Tibial nerve (tissue), 4 donors: ENCODE results near the gene BTN1A1. TPM values are rescaled to one million over a fixed set of nuclear protein-coding genes. Genes with fewer than 3 reads are reported as not detected.
A peak's percentile ranks its signal among the peaks of the same experiment; 100 is the strongest.

Experiments
- DNase-seq, 2 donors: peaks; one replicate each; pipeline ENCODE4 v3.0.0-alpha.2; 2019; ENCODE audit warnings: low spot score in 2 of 2
- H3K27ac ChIP-seq, 4 donors: fragments of 200-600 bp; sonication (generic) in 3 of 4; one replicate each; pipeline ENCODE4 v1.5.1; 2017 to 2019; ENCODE audit warnings: mild to moderate bottlenecking in 1 of 4
- H3K27me3 ChIP-seq, 2 donors: fragments of 200-600 bp; sonication (generic) in 1 of 2; one replicate each; pipeline versions ENCODE4 v1.5.1 to v1.6.0; 2017 to 2019
- H3K36me3 ChIP-seq, 3 donors: fragments of 200-600 bp; sonication (generic); one replicate each; pipeline ENCODE4 v1.5.1; 2018 to 2019
- H3K4me1 ChIP-seq, 4 donors: fragments of 200-600 bp; sonication (generic) in 3 of 4; one replicate each; pipeline ENCODE4 v1.5.1; 2017 to 2019
- H3K4me3 ChIP-seq, 4 donors: fragments of 200-600 bp; sonication (generic) in 3 of 4; one replicate each; pipeline ENCODE4 v1.5.1; 2017 to 2019; ENCODE audit warnings: mild to moderate bottlenecking in 1 of 4, moderate library complexity in 1 of 4
- H3K9me3 ChIP-seq, 4 donors: fragments of 200-600 bp; sonication (generic) in 3 of 4; one replicate each; pipeline ENCODE4 v1.5.1; 2017 to 2019
- CTCF ChIP-seq, 5 experiments: fragments of 200-600 bp in 3 of 5; fragments of 450-650 bp in 2 of 5; sonication (generic) in 3 of 5; IDR thresholded peaks; one replicate each; pipeline ENCODE4 v1.5.1; 2016 to 2019; ENCODE audit warnings: antibody characterized with exemption in 5 of 5, mild to moderate bottlenecking in 3 of 5, moderate library complexity in 2 of 5
- EP300 ChIP-seq, 2 donors: sonication (generic); formaldehyde crosslinking; IDR thresholded peaks; one replicate each; pipeline ENCODE4 v1.6.1; 2017; ENCODE audit warnings: antibody characterized with exemption in 2 of 2, mild to moderate bottlenecking in 1 of 2
- POLR2A ChIP-seq, 2 donors: fragments of 450-650 bp; IDR thresholded peaks; one replicate each; pipeline ENCODE4 v1.6.1; 2017; ENCODE audit warnings: antibody characterized with exemption in 2 of 2, mild to moderate bottlenecking in 2 of 2, moderate library complexity in 2 of 2
- WGBS, 2 donors: methylation state at CpG; one replicate each; pipeline ENCODE4 v1.1.5; 2018; 5-methylcytosine and 5-hydroxymethylcytosine counted together
- total RNA-seq, 4 donors: library from RNA; depleted of rRNA; stranded (reverse); fragments of >200 nt; gene quantifications; one replicate each; pipeline ENCODE4 v1.1.0, GENCODE V29; 2016

The BTN1A1 gene
- total RNA-seq, 4 donors from 2014 or later = not detected

- WGBS, 2 donors = 1% methylated on average over 19 of the region's 19 CpGs
- H3K4me1 ChIP-seq = peaks cover 0 to 24% (median 6%) of the 10 kb centered on the region in 4 donors
- peak overlapping the region; percentile 65 to 89 (median 82) for H3K27ac ChIP-seq
- DNase-seq = peak; percentile 70 to 86
- H3K36me3 ChIP-seq = no peaks in the 10 kb centered on the region
- no peaks in the 10 kb centered on the region for H3K27me3 ChIP-seq
- peak overlapping the region; percentile 41 to 54 (median 42) for H3K4me3 ChIP-seq
- H3K9me3 ChIP-seq = no peaks in the 10 kb centered on the region
- TF ChIP-seq EP300 (IDR thresholded peaks at IDR 0.05) (peak in 1 of 2 donors; percentile 59), POLR2A (IDR thresholded peaks at IDR 0.05) (no peak)
Observed at GRCh38 chr6:26553635-26554446, 53.7 kb downstream of the BTN1A1 start.

GRCh38 chr6:26554447-26554696 lies 54.3 kb downstream of the BTN1A1 start:
- Histone ChIP-seq H3K4me1 (peaks cover 0 to 24% (median 6%) of the 10 kb centered on the region in 4 donors), H3K27ac (peak overlapping the region; percentile 65 to 89 (median 82)), H3K9me3 (no peaks in the 10 kb centered on the region), H3K27me3 (no peaks in the 10 kb centered on the region), H3K4me3 (peak overlapping the region; percentile 25 to 54 (median 42)), H3K36me3 (no peaks in the 10 kb centered on the region)
- WGBS, 2 donors = 4 to 21% methylated on average over 1 of the region's 1 CpG
- TF ChIP-seq EP300 (IDR thresholded peaks at IDR 0.05) (no peak), CTCF (IDR thresholded peaks at IDR 0.05) (no peak), POLR2A (IDR thresholded peaks at IDR 0.05) (no peak)
- DNase-seq = no peak

- H3K4me3 ChIP-seq = peak overlapping the region; percentile 25 to 54 (median 42)
- H3K36me3 ChIP-seq = no peaks in the 10 kb centered on the region
- no peak for DNase-seq
- WGBS, 2 donors = 6 to 11% methylated on average over 27 of the region's 27 CpGs
- TF ChIP-seq POLR2A (IDR thresholded peaks at IDR 0.05) (no peak), EP300 (IDR thresholded peaks at IDR 0.05) (no peak), CTCF (IDR thresholded peaks at IDR 0.05) (no peak)
- H3K4me1 ChIP-seq = peaks cover 0 to 24% (median 4%) of the 10 kb centered on the region in 4 donors
- peak overlapping the region; percentile 65 to 89 (median 82) for H3K27ac ChIP-seq
- no peaks in the 10 kb centered on the region for H3K27me3 ChIP-seq
- no peaks in the 10 kb centered on the region for H3K9me3 ChIP-seq
Observed at GRCh38 chr6:26554697-26555504, 54.8 kb downstream of the BTN1A1 start.

GRCh38 chr6:26555505-26556262 lies 55.6 kb downstream of the BTN1A1 start:
- DNase-seq = no peak
- no peaks in the 10 kb centered on the region for H3K36me3 ChIP-seq
- H3K27ac ChIP-seq = peak overlapping the region in 2 of 4 donors; percentile 86 to 89
- H3K4me3 ChIP-seq = peak overlapping the region in 2 of 4 donors; percentile 44 to 54
- 38 to 43% methylated on average over 19 of the region's 19 CpGs for WGBS, 2 donors
- no peaks in the 10 kb centered on the region for H3K9me3 ChIP-seq
- peaks cover 0 to 24% (median 0%) of the 10 kb centered on the region in 4 donors for H3K4me1 ChIP-seq
- no peak for TF ChIP-seq POLR2A (IDR thresholded peaks at IDR 0.05)
- TF ChIP-seq EP300 (IDR thresholded peaks at IDR 0.05) = no peak
- no peak for TF ChIP-seq CTCF (IDR thresholded peaks at IDR 0.05)
- H3K27me3 ChIP-seq = no peaks in the 10 kb centered on the region

GRCh38 chr6:26556263-26557070 lies 56.4 kb downstream of the BTN1A1 start:
- Histone ChIP-seq H3K4me3 (no peak overlapping the region), H3K9me3 (no peaks in the 10 kb centered on the region), H3K27ac (peak overlapping the region in 1 of 4 donors; percentile 89), H3K27me3 (no peaks in the 10 kb centered on the region), H3K4me1 (peaks cover 0 to 24% (median 0%) of the 10 kb centered on the region in 4 donors), H3K36me3 (no peaks in the 10 kb centered on the region)
- DNase-seq = peak; percentile 18 to 67
- TF ChIP-seq EP300 (IDR thresholded peaks at IDR 0.05) (peak in 1 of 2 donors; percentile 44), CTCF (IDR thresholded peaks at IDR 0.05) (no peak), POLR2A (IDR thresholded peaks at IDR 0.05) (no peak)
- WGBS, 2 donors = 30 to 31% methylated on average over 16 of the region's 16 CpGs
